NCI-H82 (cell line): ENCODE results near the gene RECQL5.
"Not testable (repeated sequence)": the region's sequence is repeated elsewhere in the genome, so short reads cannot be mapped to it uniquely, and the experiment has no call there.

Source experiments
- DNase-seq: peaks from one replicate; lab custom pipeline; 2025; lab: John Stamatoyannopoulos, UW

Gene RECQL5

GRCh38 chr17:75592348-75593020, 74.5 kb downstream of the RECQL5 start:
- no peak for DNase-seq

- no peak for DNase-seq
Observed at GRCh38 chr17:75591722-75592302, 75.1 kb downstream of the RECQL5 start.

GRCh38 chr17:75590849-75591721, 75.9 kb downstream of the RECQL5 start:
- no peak for DNase-seq

- no peak for DNase-seq
Observed at GRCh38 chr17:75590314-75590761, 76.6 kb downstream of the RECQL5 start.

- DNase-seq: no peak
Observed at GRCh38 chr17:75589919-75590303, 77.0 kb downstream of the RECQL5 start.

GRCh38 chr17:75589012-75589918, 77.7 kb downstream of the RECQL5 start:
- peak; percentile 92 for DNase-seq

- DNase-seq: no peak
Observed at GRCh38 chr17:75588596-75589011, 78.3 kb downstream of the RECQL5 start.

- DNase-seq: no peak
Observed at GRCh38 chr17:75587675-75588595, 79.0 kb downstream of the RECQL5 start, which contains the start of gene MYO15B. Gene MYO15B (plus strand): TSS chr17:75587800. CDS start chr17:75588058, 258 bp downstream.

GRCh38 chr17:75584849-75585175, 82.1 kb downstream of the RECQL5 start:
- DNase-seq: no peak

GRCh38 chr17:75583197-75583596, 83.8 kb downstream of the RECQL5 start:
- DNase-seq: not testable (repeated sequence)

- DNase-seq: not testable (repeated sequence)
Observed at GRCh38 chr17:75581121-75581725, 85.7 kb downstream of the RECQL5 start.
